Kasumi-1 (cell line): ENCODE results near the gene RASA3.
A peak's percentile ranks its signal among the peaks of the same experiment; 100 is the strongest.

Experiments
- DNase-seq, 2 experiments: peaks; one replicate each; lab custom pipeline; 2025; lab: John Stamatoyannopoulos, UW

The RASA3 gene

DNA sequence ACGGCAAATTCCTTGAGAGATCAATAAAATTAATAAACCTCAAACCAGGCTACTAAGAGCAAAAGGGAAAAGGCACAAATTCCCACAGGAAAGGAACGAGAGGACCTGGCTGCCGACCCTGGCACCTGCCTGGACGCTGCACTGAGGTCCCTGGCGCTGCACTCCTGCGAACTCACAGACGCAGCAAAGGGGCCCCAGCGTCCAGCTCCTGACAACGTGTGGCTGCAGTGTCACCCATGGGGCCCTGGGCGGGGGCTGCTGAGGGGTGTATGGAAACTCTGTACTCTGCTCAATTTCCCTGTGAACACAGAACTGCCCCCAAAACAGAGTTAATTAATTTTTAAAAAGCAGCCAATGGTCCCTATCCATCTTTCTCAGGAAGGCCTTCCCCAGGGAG, 97.2 kb downstream of the RASA3 start:
- no peak for DNase-seq

DNA sequence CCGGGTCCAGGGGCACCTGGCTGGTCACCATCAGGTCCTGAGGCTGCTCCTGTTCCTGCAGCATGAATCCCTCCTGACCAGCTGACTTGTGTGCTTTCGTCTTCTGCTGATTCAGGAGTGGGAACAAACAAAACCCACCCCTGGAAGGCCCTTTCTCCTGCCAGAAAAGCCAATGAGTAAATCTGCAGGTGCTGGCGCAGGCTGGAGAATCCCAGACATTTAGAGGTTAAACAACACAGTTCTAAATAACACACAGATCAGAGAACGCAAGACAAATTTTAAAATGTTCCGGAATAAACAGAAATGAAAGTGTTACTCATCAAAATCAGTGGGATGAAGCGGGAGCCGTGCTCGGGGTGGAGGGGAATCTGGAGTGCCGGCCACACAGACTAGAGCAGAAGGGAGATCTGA, 97.9 kb downstream of the RASA3 start:
- no peak for DNase-seq

DNA sequence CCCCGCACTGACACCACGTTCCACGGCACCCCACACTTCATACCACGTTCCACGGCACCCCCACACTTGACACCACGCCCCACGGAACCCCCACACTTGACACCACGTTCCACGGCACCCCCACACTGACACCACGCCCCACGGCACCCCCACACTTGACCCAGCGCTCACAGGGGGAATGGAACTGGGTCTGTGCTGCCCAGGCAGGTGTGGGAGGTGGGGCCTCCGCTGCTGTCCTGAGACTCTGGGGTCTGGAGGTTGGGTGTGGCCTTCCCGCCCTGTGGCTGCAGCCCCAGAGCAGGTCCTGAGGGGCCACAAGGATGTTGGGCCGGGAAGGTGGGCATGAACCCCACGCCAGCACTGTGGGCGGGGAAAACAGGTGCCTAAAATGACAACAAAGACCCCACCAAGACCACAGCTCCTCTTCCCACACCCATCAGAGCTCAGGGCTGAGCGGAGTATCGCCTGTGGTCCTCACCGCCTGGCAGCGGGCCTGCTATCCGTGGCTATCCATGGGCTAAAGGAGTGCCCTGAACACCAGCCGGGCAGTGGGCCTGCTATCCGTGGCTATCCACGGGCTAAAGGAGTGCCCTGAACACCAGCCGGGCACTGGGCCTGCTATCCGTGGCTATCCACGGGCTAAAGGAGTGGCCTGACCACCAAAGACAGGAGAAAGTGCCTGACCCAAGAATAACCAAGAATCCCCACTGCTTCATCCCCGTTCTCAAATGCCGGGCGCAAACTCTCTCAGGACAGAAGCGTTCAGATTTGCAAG, 98.7 kb downstream of the RASA3 start:
- no peak for DNase-seq

- no peak for DNase-seq
Measured at GRCh38 chr13:114032126-114032799, 100.2 kb downstream of the RASA3 start.

DNA sequence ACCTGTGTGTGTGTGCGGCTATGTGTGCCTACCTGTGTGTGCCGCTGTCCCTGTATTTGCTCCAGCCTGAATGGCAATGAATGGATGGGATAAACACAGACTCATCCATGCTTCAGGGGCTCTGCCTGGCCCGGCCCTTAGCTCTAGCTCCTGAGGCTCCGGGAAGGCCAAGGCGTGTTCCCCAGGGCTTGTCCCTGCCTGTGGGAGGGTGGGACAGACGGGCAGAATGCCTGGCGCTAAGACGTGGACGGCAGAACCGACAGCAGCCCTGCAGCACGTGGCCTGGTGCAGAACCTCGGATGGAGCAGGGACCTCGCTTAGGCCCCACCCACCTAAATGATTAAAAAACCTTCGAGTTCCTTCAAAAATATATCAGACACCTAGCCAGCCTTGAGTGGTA, 100.8 kb downstream of the RASA3 start:
- no peak for DNase-seq

GRCh38 chr13:114030666-114031610, 101.5 kb downstream of the RASA3 start:
- no peak for DNase-seq

DNA sequence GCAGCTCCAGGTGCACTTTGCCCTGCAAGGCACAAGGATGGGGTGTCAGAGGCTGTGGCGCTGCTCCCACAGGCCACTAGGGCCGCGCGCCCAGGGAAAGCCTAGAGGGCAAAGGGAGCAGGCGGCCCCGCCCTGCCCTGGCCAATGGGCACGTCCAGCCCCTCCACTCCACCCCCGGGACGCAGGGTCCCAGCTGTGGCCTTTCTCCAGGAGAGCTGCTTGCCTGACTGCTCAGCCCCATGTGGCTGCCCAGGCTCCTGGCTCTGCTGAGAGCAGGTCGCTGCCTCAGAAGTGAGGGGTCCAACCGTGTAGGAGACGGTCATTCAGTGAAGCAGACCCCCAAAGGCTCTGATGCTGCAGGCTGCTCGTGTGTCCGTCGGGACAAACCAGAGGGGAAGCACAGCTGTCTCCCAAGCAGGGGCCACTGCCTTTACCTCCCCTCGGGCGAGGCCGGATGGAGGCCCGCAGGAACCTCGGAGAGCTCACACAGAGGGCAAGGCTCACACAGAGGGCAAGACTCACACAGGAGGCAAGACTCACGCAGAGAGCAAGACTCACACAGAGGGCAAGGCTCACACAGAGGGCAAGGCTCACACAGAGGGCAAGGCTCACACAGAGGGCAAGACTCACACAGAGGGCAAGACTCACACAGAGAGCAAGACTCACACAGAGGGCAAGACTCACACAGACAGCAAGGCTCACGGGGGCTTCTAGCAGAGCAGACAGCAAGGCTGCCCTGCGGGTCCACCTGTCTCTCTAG, 102.4 kb downstream of the RASA3 start:
- no peak for DNase-seq

DNA sequence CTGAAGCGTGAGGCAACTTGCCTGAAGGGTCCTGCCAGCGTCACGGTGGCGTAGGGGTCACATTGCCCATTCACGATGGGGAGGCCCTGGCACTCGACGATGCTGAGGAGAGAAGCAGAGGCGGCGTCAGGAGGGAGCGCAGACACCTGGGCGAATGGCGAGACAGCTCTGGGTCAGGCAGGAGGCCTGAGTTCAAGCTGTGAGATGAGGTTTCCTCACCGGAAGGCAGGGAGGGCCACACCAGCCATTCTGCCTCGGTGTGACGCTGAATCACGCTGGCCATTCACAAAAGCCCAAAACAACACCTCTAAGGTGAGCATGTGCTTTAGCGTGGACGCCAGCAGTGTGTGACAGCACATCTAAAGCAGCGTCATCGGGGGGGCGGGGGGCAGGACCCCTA, 104.6 kb downstream of the RASA3 start:
- no peak for DNase-seq

DNA sequence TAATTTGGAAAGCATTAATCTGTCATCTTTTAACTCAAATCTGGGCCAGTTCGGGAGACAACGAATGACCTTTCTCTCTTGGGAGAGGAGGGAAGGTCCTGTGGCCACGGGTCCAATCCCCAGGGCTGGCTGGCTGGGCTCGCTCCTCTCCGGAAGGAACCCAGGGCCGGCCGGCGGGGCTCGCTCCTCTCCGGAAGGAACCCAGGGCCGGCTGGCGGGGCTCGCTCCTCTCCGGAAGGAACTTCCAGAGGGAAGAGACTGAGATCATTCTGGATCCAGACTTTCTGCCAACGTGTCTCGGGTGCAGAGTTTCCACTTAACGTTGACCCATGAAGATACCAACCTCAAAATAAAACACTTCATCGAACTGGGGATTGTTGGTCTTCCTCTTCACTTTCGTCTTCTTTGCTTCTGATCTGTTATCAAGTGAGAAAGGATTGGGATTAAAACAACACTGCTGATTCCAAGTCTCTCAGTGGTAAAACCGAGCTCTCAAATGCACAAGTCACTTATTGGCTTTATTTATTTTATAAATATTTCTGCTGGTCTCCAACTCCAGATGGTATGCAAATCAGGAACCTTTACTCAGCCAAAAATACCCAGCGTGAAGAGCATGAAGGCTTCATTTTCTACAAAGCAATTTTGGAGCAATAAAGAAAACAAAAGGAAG, 105.2 kb downstream of the RASA3 start:
- DNase-seq = no peak

GRCh38 chr13:114026481-114026880, 105.9 kb downstream of the RASA3 start:
- no peak for DNase-seq

DNA sequence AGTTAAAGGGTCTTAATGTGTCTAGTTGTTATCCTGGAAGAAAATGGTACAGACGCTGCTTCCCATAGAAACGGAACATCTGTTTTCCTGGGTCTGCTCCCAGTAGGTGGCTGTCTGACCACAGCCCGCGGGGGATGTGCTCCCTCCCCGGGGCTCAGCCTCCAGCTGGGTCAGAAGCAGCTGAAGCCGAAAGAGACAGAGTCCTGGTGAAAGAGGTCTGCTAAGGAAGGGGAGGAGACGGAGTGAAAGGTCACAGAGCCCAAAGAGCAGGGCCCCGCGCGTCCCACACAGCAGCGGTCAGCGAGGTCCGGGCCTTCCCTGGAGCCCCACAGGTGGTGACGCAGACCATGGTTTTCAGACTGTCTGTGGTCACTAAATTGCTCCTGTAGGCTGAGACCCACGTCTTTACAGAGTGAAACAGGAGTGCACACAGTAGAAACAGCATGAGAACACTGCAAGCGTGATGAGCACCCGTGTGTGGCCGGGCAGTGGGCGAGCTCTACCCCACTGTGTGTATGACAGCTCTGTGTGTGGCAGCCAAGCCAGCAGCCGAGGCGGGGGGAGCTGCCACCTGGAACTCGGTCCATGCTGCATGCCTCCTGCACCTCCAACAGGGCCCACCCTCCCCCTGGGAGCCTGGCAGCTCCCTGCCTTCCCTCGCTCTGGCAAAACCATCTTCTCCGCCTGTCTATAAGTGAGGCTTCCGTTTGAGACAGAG, 106.5 kb downstream of the RASA3 start:
- DNase-seq = peak in 1 of 2 experiments; percentile 14

GRCh38 chr13:114025405-114025713, 107.1 kb downstream of the RASA3 start:
- DNase-seq = no peak

- DNase-seq = no peak
Measured at GRCh38 chr13:114024603-114025404, 107.6 kb downstream of the RASA3 start.

GRCh38 chr13:114023716-114024602, 108.5 kb downstream of the RASA3 start:
- DNase-seq = no peak

GRCh38 chr13:114022876-114023275, 109.5 kb downstream of the RASA3 start:
- no peak for DNase-seq

- no peak for DNase-seq
Measured at GRCh38 chr13:114022309-114022669, 110.1 kb downstream of the RASA3 start.

- DNase-seq = no peak
Measured at GRCh38 chr13:114021464-114022308, 110.7 kb downstream of the RASA3 start.
